ENCODE results near the gene PPA1.

PPA1 gene

GRCh38 chr10:70233109-70233938 is at the start of gene PPA1:
PPA1 (minus strand) TSS chr10:70233429; CDS start chr10:70233327, 102 bp downstream.
- H3K4me1 ChIP-seq (ENCODE audit: control insufficient read depth in 1 of 2, insufficient read depth in 2 of 2, low read length in 2 of 2) = peaks cover 6% of the 10 kb centered on the region in 2 donors
- peaks cover 0 to 9% of the 10 kb centered on the region in 2 donors for H3K36me3 ChIP-seq (ENCODE audit: control insufficient read depth in 1 of 2, insufficient read depth in 2 of 2, low read length in 2 of 2)
- no peaks in the 10 kb centered on the region for H3K9me3 ChIP-seq (ENCODE audit: control insufficient read depth in 1 of 2, low read length in 2 of 2)
- H3K4me3 ChIP-seq (ENCODE audit: low read depth in 1 of 2, low read length in 2 of 2) = peak within 1 kb of the TSS; percentile 92 to 97
- H3K27ac ChIP-seq (ENCODE audit: low read length) = peak within 1 kb of the TSS; percentile 90
- no peaks in the 10 kb centered on the region for H3K27me3 ChIP-seq (ENCODE audit: low read depth, low read length)

GRCh38 chr10:70281609-70282008 is 48.4 kb upstream of the PPA1 start:
- no peaks in the 10 kb centered on the region for H3K9me3 ChIP-seq (ENCODE audit: control insufficient read depth in 1 of 2, low read length in 2 of 2)
- H3K4me1 ChIP-seq (ENCODE audit: control insufficient read depth in 1 of 2, insufficient read depth in 2 of 2, low read length in 2 of 2) = peaks cover 0 to 9% of the 10 kb centered on the region in 2 donors
- H3K27me3 ChIP-seq (ENCODE audit: low read depth, low read length) = peaks cover 20% of the 10 kb centered on the region
- H3K27ac ChIP-seq (ENCODE audit: low read length) = no peak overlapping the region
- H3K36me3 ChIP-seq (ENCODE audit: control insufficient read depth in 1 of 2, insufficient read depth in 2 of 2, low read length in 2 of 2) = no peaks in the 10 kb centered on the region
- H3K4me3 ChIP-seq (ENCODE audit: low read depth in 1 of 2, low read length in 2 of 2) = no peak overlapping the region

- Histone ChIP-seq H3K27me3 (ENCODE audit: low read depth, low read length) (peaks cover 20% of the 10 kb centered on the region), H3K27ac (ENCODE audit: low read length) (no peak overlapping the region), H3K4me1 (ENCODE audit: control insufficient read depth in 1 of 2, insufficient read depth in 2 of 2, low read length in 2 of 2) (peaks cover 0 to 9% of the 10 kb centered on the region in 2 donors), H3K9me3 (ENCODE audit: control insufficient read depth in 1 of 2, low read length in 2 of 2) (peaks cover 0 to 5% of the 10 kb centered on the region in 2 donors), H3K4me3 (ENCODE audit: low read depth in 1 of 2, low read length in 2 of 2) (no peak overlapping the region), H3K36me3 (ENCODE audit: control insufficient read depth in 1 of 2, insufficient read depth in 2 of 2, low read length in 2 of 2) (no peaks in the 10 kb centered on the region)
Observed at GRCh38 chr10:70280099-70280498, 46.9 kb upstream of the PPA1 start.

- no peaks in the 10 kb centered on the region for H3K36me3 ChIP-seq (ENCODE audit: control insufficient read depth in 1 of 2, insufficient read depth in 2 of 2, low read length in 2 of 2)
- H3K4me3 ChIP-seq (ENCODE audit: low read depth in 1 of 2, low read length in 2 of 2) = no peak overlapping the region
- H3K27ac ChIP-seq (ENCODE audit: low read length) = no peak overlapping the region
- peaks cover 0 to 5% of the 10 kb centered on the region in 2 donors for H3K9me3 ChIP-seq (ENCODE audit: control insufficient read depth in 1 of 2, low read length in 2 of 2)
- H3K27me3 ChIP-seq (ENCODE audit: low read depth, low read length) = no peaks in the 10 kb centered on the region
- peaks cover 0 to 2% of the 10 kb centered on the region in 2 donors for H3K4me1 ChIP-seq (ENCODE audit: control insufficient read depth in 1 of 2, insufficient read depth in 2 of 2, low read length in 2 of 2)
Observed at GRCh38 chr10:70277396-70278030, 44.3 kb upstream of the PPA1 start.

- Histone ChIP-seq H3K27me3 (ENCODE audit: low read depth, low read length) (no peaks in the 10 kb centered on the region), H3K4me3 (ENCODE audit: low read depth in 1 of 2, low read length in 2 of 2) (no peak overlapping the region), H3K27ac (ENCODE audit: low read length) (no peak overlapping the region), H3K9me3 (ENCODE audit: control insufficient read depth in 1 of 2, low read length in 2 of 2) (peaks cover 0 to 5% of the 10 kb centered on the region in 2 donors), H3K4me1 (ENCODE audit: control insufficient read depth in 1 of 2, insufficient read depth in 2 of 2, low read length in 2 of 2) (peaks cover 0 to 6% of the 10 kb centered on the region in 2 donors), H3K36me3 (ENCODE audit: control insufficient read depth in 1 of 2, insufficient read depth in 2 of 2, low read length in 2 of 2) (no peaks in the 10 kb centered on the region)
Observed at GRCh38 chr10:70274643-70275042, 41.4 kb upstream of the PPA1 start.

GRCh38 chr10:70272925-70273316 is 39.7 kb upstream of the PPA1 start:
- no peaks in the 10 kb centered on the region for H3K27me3 ChIP-seq (ENCODE audit: low read depth, low read length)
- peaks cover 0 to 6% of the 10 kb centered on the region in 2 donors for H3K4me1 ChIP-seq (ENCODE audit: control insufficient read depth in 1 of 2, insufficient read depth in 2 of 2, low read length in 2 of 2)
- no peak overlapping the region for H3K27ac ChIP-seq (ENCODE audit: low read length)

GRCh38 chr10:70271996-70272924 is 39.0 kb upstream of the PPA1 start:
- Histone ChIP-seq H3K4me3 (ENCODE audit: low read depth in 1 of 2, low read length in 2 of 2) (no peak overlapping the region), H3K4me1 (ENCODE audit: control insufficient read depth in 1 of 2, insufficient read depth in 2 of 2, low read length in 2 of 2) (peaks cover 0 to 6% of the 10 kb centered on the region in 2 donors), H3K9me3 (ENCODE audit: control insufficient read depth in 1 of 2, low read length in 2 of 2) (peaks cover 0 to 5% of the 10 kb centered on the region in 2 donors), H3K27me3 (ENCODE audit: low read depth, low read length) (no peaks in the 10 kb centered on the region), H3K36me3 (ENCODE audit: control insufficient read depth in 1 of 2, insufficient read depth in 2 of 2, low read length in 2 of 2) (no peaks in the 10 kb centered on the region), H3K27ac (ENCODE audit: low read length) (no peak overlapping the region)

More at GRCh38 chr10:70272925-70273316, 39.7 kb upstream of the PPA1 start:
- Histone ChIP-seq H3K36me3 (ENCODE audit: control insufficient read depth in 1 of 2, insufficient read depth in 2 of 2, low read length in 2 of 2) (no peaks in the 10 kb centered on the region), H3K4me3 (ENCODE audit: low read depth in 1 of 2, low read length in 2 of 2) (no peak overlapping the region), H3K9me3 (ENCODE audit: control insufficient read depth in 1 of 2, low read length in 2 of 2) (peaks cover 0 to 5% of the 10 kb centered on the region in 2 donors)

GRCh38 chr10:70270952-70271351 is 37.7 kb upstream of the PPA1 start:
- Histone ChIP-seq H3K9me3 (ENCODE audit: control insufficient read depth in 1 of 2, low read length in 2 of 2) (peaks cover 0 to 3% of the 10 kb centered on the region in 2 donors), H3K27ac (ENCODE audit: low read length) (no peak overlapping the region), H3K4me3 (ENCODE audit: low read depth in 1 of 2, low read length in 2 of 2) (no peak overlapping the region), H3K27me3 (ENCODE audit: low read depth, low read length) (no peaks in the 10 kb centered on the region), H3K36me3 (ENCODE audit: control insufficient read depth in 1 of 2, insufficient read depth in 2 of 2, low read length in 2 of 2) (no peaks in the 10 kb centered on the region), H3K4me1 (ENCODE audit: control insufficient read depth in 1 of 2, insufficient read depth in 2 of 2, low read length in 2 of 2) (peaks cover 0 to 6% of the 10 kb centered on the region in 2 donors)

GRCh38 chr10:70269741-70270140 is 36.5 kb upstream of the PPA1 start:
- no peaks in the 10 kb centered on the region for H3K9me3 ChIP-seq (ENCODE audit: control insufficient read depth in 1 of 2, low read length in 2 of 2)
- H3K27ac ChIP-seq (ENCODE audit: low read length) = no peak overlapping the region
- H3K4me3 ChIP-seq (ENCODE audit: low read depth in 1 of 2, low read length in 2 of 2) = no peak overlapping the region
- no peaks in the 10 kb centered on the region for H3K36me3 ChIP-seq (ENCODE audit: control insufficient read depth in 1 of 2, insufficient read depth in 2 of 2, low read length in 2 of 2)
- no peaks in the 10 kb centered on the region for H3K27me3 ChIP-seq (ENCODE audit: low read depth, low read length)
- H3K4me1 ChIP-seq (ENCODE audit: control insufficient read depth in 1 of 2, insufficient read depth in 2 of 2, low read length in 2 of 2) = peaks cover 0 to 6% of the 10 kb centered on the region in 2 donors

- Histone ChIP-seq H3K27ac (ENCODE audit: low read length) (no peak overlapping the region), H3K36me3 (ENCODE audit: control insufficient read depth in 1 of 2, insufficient read depth in 2 of 2, low read length in 2 of 2) (no peaks in the 10 kb centered on the region), H3K9me3 (ENCODE audit: control insufficient read depth in 1 of 2, low read length in 2 of 2) (no peaks in the 10 kb centered on the region), H3K4me3 (ENCODE audit: low read depth in 1 of 2, low read length in 2 of 2) (no peak overlapping the region), H3K4me1 (ENCODE audit: control insufficient read depth in 1 of 2, insufficient read depth in 2 of 2, low read length in 2 of 2) (peaks cover 0 to 6% of the 10 kb centered on the region in 2 donors), H3K27me3 (ENCODE audit: low read depth, low read length) (no peaks in the 10 kb centered on the region)
Observed at GRCh38 chr10:70268376-70268775, 35.1 kb upstream of the PPA1 start.

All from muscle layer of duodenum (tissue), 2 donors.